ENCODE results near the gene NAP1L4.

Gene NAP1L4

GRCh38 chr11:2927851-2928604 lies 64.1 kb downstream of the NAP1L4 start:
- no peak overlapping the region for H3K27ac ChIP-seq (ENCODE audit: low read length)
- H3K9ac ChIP-seq (ENCODE audit: low read length), result no peak overlapping the region
- H3K27me3 ChIP-seq (ENCODE audit: low read depth, low read length), result no peaks in the 10 kb centered on the region

GRCh38 chr11:2927121-2927800 lies 64.9 kb downstream of the NAP1L4 start:
- TF ChIP-seq, protein P1, sequence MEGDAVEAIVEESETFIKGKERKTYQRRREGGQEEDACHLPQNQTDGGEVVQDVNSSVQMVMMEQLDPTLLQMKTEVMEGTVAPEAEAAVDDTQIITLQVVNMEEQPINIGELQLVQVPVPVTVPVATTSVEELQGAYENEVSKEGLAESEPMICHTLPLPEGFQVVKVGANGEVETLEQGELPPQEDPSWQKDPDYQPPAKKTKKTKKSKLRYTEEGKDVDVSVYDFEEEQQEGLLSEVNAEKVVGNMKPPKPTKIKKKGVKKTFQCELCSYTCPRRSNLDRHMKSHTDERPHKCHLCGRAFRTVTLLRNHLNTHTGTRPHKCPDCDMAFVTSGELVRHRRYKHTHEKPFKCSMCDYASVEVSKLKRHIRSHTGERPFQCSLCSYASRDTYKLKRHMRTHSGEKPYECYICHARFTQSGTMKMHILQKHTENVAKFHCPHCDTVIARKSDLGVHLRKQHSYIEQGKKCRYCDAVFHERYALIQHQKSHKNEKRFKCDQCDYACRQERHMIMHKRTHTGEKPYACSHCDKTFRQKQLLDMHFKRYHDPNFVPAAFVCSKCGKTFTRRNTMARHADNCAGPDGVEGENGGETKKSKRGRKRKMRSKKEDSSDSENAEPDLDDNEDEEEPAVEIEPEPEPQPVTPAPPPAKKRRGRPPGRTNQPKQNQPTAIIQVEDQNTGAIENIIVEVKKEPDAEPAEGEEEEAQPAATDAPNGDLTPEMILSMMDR (IDR thresholded peaks at IDR 0.05; ENCODE audit: low read depth, low read length), result no peak
- TF ChIP-seq EZH2phosphoT487 (IDR thresholded peaks at IDR 0.05; ENCODE audit: low read depth), result no peak
- no peak overlapping the region for H2AFZ ChIP-seq (ENCODE audit: low read depth, low read length)
- no peak overlapping the region for H3K4me3 ChIP-seq (ENCODE audit: low read length)
- H3K79me2 ChIP-seq (ENCODE audit: low read length), result no peaks in the 10 kb centered on the region
- H3K4me2 ChIP-seq (ENCODE audit: low read length), result no peak overlapping the region
- H3K4me1 ChIP-seq (ENCODE audit: low read length), result peaks cover 4% of the 10 kb centered on the region; the same call in 1 of the 2 replicates
- no peaks in the 10 kb centered on the region for H4K20me1 ChIP-seq (ENCODE audit: insufficient read depth, low read length)
- no peaks in the 10 kb centered on the region for H3K9me3 ChIP-seq (ENCODE audit: insufficient read depth, low read length)
- H3K9ac ChIP-seq (ENCODE audit: low read length), result no peak overlapping the region
- no peak overlapping the region for H3K27ac ChIP-seq (ENCODE audit: low read length)
- no peaks in the 10 kb centered on the region for H3K36me3 ChIP-seq (replicated peaks; ENCODE audit: low read depth, low read length)
- no peaks in the 10 kb centered on the region for H3K27me3 ChIP-seq (ENCODE audit: low read depth, low read length)

More at GRCh38 chr11:2927851-2928604, 64.1 kb downstream of the NAP1L4 start:
- H3K4me1 ChIP-seq (ENCODE audit: low read length), result peaks cover 4% of the 10 kb centered on the region; the same call in 1 of the 2 replicates
- no peak overlapping the region for H3K4me3 ChIP-seq (ENCODE audit: low read length)
- TF ChIP-seq, protein P1 (IDR thresholded peaks at IDR 0.05; ENCODE audit: low read depth, low read length), result no peak
- TF ChIP-seq EZH2phosphoT487 (IDR thresholded peaks at IDR 0.05; ENCODE audit: low read depth), result no peak
- no peaks in the 10 kb centered on the region for H3K36me3 ChIP-seq (replicated peaks; ENCODE audit: low read depth, low read length)
- H3K9me3 ChIP-seq (ENCODE audit: insufficient read depth, low read length), result no peaks in the 10 kb centered on the region
- no peak overlapping the region for H3K4me2 ChIP-seq (ENCODE audit: low read length)
- H2AFZ ChIP-seq (ENCODE audit: low read depth, low read length), result no peak overlapping the region
- no peaks in the 10 kb centered on the region for H4K20me1 ChIP-seq (ENCODE audit: insufficient read depth, low read length)
- H3K79me2 ChIP-seq (ENCODE audit: low read length), result no peaks in the 10 kb centered on the region

DNA sequence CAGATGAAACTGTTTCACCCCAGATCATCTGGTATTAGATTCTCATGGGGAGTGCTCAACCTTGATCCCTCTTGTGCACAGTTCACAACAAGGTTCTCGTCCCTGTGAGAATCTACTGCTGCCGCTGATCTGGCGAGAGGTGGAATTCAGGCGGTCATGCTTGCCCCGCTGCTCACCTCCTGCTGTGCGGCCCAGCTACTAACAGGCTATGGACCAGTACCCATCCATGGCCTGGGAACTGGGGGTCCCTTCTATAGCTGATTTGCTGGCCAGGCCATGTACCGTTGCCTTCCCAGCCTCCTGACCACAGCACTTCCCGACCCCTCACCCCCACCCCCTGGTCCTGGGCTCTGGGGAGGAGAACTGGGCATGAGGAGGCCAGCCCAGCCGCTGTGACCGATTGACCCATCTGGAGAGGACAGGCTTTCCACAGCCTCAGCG lies 65.5 kb downstream of the NAP1L4 start:
- H3K9me3 ChIP-seq (ENCODE audit: insufficient read depth, low read length), result no peaks in the 10 kb centered on the region
- H3K36me3 ChIP-seq (replicated peaks; ENCODE audit: low read depth, low read length), result no peaks in the 10 kb centered on the region
- no peak overlapping the region for H3K4me2 ChIP-seq (ENCODE audit: low read length)
- H3K79me2 ChIP-seq (ENCODE audit: low read length), result no peaks in the 10 kb centered on the region
- no peak for TF ChIP-seq EZH2phosphoT487 (IDR thresholded peaks at IDR 0.05; ENCODE audit: low read depth)
- TF ChIP-seq, protein P1 (IDR thresholded peaks at IDR 0.05; ENCODE audit: low read depth, low read length), result no peak
- no peaks in the 10 kb centered on the region for H3K27me3 ChIP-seq (ENCODE audit: low read depth, low read length)
- H3K27ac ChIP-seq (ENCODE audit: low read length), result no peak overlapping the region
- H3K9ac ChIP-seq (ENCODE audit: low read length), result no peak overlapping the region
- no peak overlapping the region for H3K4me3 ChIP-seq (ENCODE audit: low read length)
- no peaks in the 10 kb centered on the region for H4K20me1 ChIP-seq (ENCODE audit: insufficient read depth, low read length)
- H2AFZ ChIP-seq (ENCODE audit: low read depth, low read length), result no peak overlapping the region
- peaks cover 4% of the 10 kb centered on the region; the same call in 1 of the 2 replicates for H3K4me1 ChIP-seq (ENCODE audit: low read length)

Data from OCI-LY3 (cell line).